ENCODE data around the gene RTN4RL2. TPM values are rescaled to one million over a fixed set of nuclear protein-coding genes. Genes with fewer than 3 reads are reported as not detected.

RTN4RL2 gene
- total RNA-seq, 1 donor from 2014 or later, result 3.2 TPM

DNA sequence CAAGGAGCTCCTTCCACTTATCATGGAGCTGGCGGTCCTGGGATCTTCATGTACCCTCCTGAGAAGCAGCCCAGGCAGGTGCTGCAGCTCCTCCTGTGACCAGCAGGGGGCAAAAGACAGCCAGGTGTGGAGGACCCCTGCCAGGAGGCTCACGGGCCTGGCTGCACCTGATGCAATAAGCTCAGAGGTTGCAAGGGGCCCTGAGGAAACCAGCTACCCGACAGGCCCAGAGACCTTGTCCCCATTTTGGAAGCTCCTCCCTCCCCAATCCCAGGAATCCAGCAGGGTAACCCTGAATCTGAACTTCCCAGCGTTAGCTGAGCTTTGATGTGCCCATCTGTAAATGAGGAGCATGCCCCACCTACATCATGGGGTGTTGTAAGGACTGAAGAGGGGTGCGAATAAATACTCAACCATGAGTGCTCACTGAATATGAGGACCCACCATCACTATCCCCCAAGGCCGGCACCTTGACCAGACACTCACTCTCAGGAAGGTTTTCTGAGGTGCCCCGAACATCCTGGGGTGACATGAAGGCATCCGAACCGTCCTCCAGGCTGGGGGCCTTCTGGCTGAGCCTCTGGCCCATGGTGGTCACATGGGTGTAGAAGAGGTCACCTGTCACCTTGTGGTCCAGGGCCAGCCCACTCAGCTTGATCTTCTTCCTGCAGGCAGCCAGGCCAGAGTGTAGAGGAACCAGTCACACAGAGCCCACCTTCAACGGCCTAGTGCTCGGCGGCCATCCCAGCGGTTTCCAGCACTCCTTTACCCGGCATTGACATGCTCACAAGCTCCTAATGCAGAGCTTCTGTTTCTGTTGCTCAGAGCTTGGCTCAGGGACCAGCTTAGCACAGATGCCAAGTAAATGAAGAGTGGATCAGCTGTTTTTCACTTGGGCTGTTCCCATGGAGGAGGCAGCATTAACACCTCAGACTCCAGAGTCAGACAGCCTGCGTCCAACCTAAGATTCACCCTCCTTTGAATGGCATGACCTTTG, 33.5 kb downstream of the RTN4RL2 start:
- H3K27me3 ChIP-seq, result no peaks in the 10 kb centered on the region
- H3K9me3 ChIP-seq, result no peaks in the 10 kb centered on the region
- ATAC-seq, result peak; percentile 91
- intact Hi-C loops (cut with DNase I), result loop anchor here (5.0 kb wide), 1 partner anchor 33 kb away; no protein-coding TSS in a partner anchor
- peaks cover 6% of the 10 kb centered on the region for H3K4me1 ChIP-seq
- peaks cover 14% of the 10 kb centered on the region for H3K36me3 ChIP-seq
- H3K4me3 ChIP-seq, result no peak overlapping the region
- TF ChIP-seq, protein P1, sequence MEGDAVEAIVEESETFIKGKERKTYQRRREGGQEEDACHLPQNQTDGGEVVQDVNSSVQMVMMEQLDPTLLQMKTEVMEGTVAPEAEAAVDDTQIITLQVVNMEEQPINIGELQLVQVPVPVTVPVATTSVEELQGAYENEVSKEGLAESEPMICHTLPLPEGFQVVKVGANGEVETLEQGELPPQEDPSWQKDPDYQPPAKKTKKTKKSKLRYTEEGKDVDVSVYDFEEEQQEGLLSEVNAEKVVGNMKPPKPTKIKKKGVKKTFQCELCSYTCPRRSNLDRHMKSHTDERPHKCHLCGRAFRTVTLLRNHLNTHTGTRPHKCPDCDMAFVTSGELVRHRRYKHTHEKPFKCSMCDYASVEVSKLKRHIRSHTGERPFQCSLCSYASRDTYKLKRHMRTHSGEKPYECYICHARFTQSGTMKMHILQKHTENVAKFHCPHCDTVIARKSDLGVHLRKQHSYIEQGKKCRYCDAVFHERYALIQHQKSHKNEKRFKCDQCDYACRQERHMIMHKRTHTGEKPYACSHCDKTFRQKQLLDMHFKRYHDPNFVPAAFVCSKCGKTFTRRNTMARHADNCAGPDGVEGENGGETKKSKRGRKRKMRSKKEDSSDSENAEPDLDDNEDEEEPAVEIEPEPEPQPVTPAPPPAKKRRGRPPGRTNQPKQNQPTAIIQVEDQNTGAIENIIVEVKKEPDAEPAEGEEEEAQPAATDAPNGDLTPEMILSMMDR (IDR thresholded peaks at IDR 0.05), result peak; percentile 94
- DNase-seq, result peak; percentile 86
- H3K27ac ChIP-seq, result no peak overlapping the region

- Histone ChIP-seq H3K36me3 (peaks cover 4% of the 10 kb centered on the region), H3K27me3 (no peaks in the 10 kb centered on the region), H3K4me1 (peaks cover 22% of the 10 kb centered on the region), H3K4me3 (no peak overlapping the region), H3K27ac (no peak overlapping the region), H3K9me3 (no peaks in the 10 kb centered on the region)
- ATAC-seq, result no peak
- intact Hi-C loops (cut with DNase I), result no loop called here
- TF ChIP-seq, protein P1 (IDR thresholded peaks at IDR 0.05), result no peak
- no peak for DNase-seq
Observed at GRCh38 chr11:57496109-57496820, 35.9 kb downstream of the RTN4RL2 start.

- ATAC-seq, result no peak
- Histone ChIP-seq H3K4me3 (no peak overlapping the region), H3K27ac (no peak overlapping the region)
Observed at GRCh38 chr11:57497303-57498247, 37.2 kb downstream of the RTN4RL2 start.

GRCh38 chr11:57498540-57498939, 38.2 kb downstream of the RTN4RL2 start:
- no peak overlapping the region for H3K4me3 ChIP-seq
- peaks cover 22% of the 10 kb centered on the region for H3K4me1 ChIP-seq
- TF ChIP-seq, protein P1 (IDR thresholded peaks at IDR 0.05), result no peak
- no peak for ATAC-seq
- peaks cover 4% of the 10 kb centered on the region for H3K36me3 ChIP-seq
- no peaks in the 10 kb centered on the region for H3K9me3 ChIP-seq
- no peaks in the 10 kb centered on the region for H3K27me3 ChIP-seq
- intact Hi-C loops (cut with DNase I), result no loop called here
- peak overlapping the region; percentile 78 for H3K27ac ChIP-seq
- no peak for DNase-seq

More at GRCh38 chr11:57497303-57498247, 37.2 kb downstream of the RTN4RL2 start:
- TF ChIP-seq, protein P1 (IDR thresholded peaks at IDR 0.05), result no peak
- Histone ChIP-seq H3K27me3 (no peaks in the 10 kb centered on the region), H3K4me1 (peaks cover 22% of the 10 kb centered on the region), H3K9me3 (no peaks in the 10 kb centered on the region), H3K36me3 (peaks cover 4% of the 10 kb centered on the region)
- intact Hi-C loops (cut with DNase I), result no loop called here
- no peak for DNase-seq

Measured in upper lobe of right lung (tissue), 1 donor.